Endothelial cell of umbilical vein (primary cell): ENCODE measurements around the gene GLRX5.

Source experiments
- CTCF ChIP-seq, 2 donors: IDR thresholded peaks; 1 replicate in 1 of 2; 2 replicates in 1 of 2; pipeline ENCODE4 v1.5.1; 2011; ENCODE audit warnings: low read length in 2 of 2, mild to moderate bottlenecking in 2 of 2, moderate library complexity in 2 of 2, control low read depth in 1 of 2, inconsistent platforms in 1 of 2, low read depth in 1 of 2; ENCODE audit not compliant: insufficient read depth in 1 of 2; ENCODE audit errors: extremely low read depth in 1 of 2
- EZH2 ChIP-seq: IDR thresholded peaks from 2 replicates; pipeline ENCODE4 v1.6.1; 2012; ENCODE audit warnings: borderline replicate concordance, low read depth, mild to moderate bottlenecking, moderate library complexity, low read length, inconsistent platforms; ENCODE audit not compliant: severe bottlenecking
- POLR2A ChIP-seq: IDR thresholded peaks from 2 replicates; pipeline ENCODE4 v1.6.1; 2012; ENCODE audit warnings: low read depth, mild to moderate bottlenecking, control low read depth, low read length

- no peak for TF ChIP-seq POLR2A
- TF ChIP-seq CTCF (IDR thresholded peaks at IDR 0.05; ENCODE audit: extremely low read depth in 1 of 2, insufficient read depth in 1 of 2, low read depth in 1 of 2, low read length in 2 of 2), result no peak
- TF ChIP-seq EZH2, result no peak
These were observed 23.0 kb downstream of the GLRX5 start for GRCh38 chr14:95557832-95558231.
